SK-N-SH (cell line): Measurements from ENCODE around the gene SPP2. TPM values are rescaled to one million over a fixed set of nuclear protein-coding genes. Genes with fewer than 3 reads are reported as not detected.

Experiments
- CTCF ChIA-PET: fragments of 300-600, 350-600 bp; formaldehyde crosslinking; extraction: SDS; loops from one replicate; lab custom pipeline; 2021; lab: Yijun Ruan, JAX
- POLR2A ChIA-PET: fragments of 350-600 bp; sonication (Branson Sonifier 250); formaldehyde crosslinking; extraction: SDS; loops from one replicate; lab custom pipeline; 2020; ENCODE audit warnings: antibody characterized with exemption, inconsistent platforms; lab: Yijun Ruan, JAX
- DNase-seq: peaks from one replicate; pipeline ENCODE4 v3.0.0; 2012
- H2AFZ ChIP-seq: fragments of 200-600 bp; sonication (generic); 2 replicates; pipeline ENCODE4 v1.8.1; 2016; ENCODE audit warnings: antibody characterized with exemption, mild to moderate bottlenecking, low read depth
- H3F3A ChIP-seq: fragments of 200-600 bp; sonication (generic); replicated peaks from 2 replicates; pipeline ENCODE3; 2016; ENCODE audit warnings: antibody characterized with exemption, mild to moderate bottlenecking; ENCODE audit not compliant: insufficient read depth
- H3K27ac ChIP-seq, 2 experiments: fragments of 200-500 bp in 1 of 2; fragments of 200-600 bp in 1 of 2; sonication (Bioruptor generic) in 1 of 2; sonication (generic), shearing (Covaris generic) in 1 of 2; 2 replicates each; pipeline versions ENCODE4 v1.5.1 to v1.6.1; 2014 to 2016; ENCODE audit warnings: low read depth in 2 of 2, inconsistent platforms in 1 of 2, low read length in 1 of 2, mild to moderate bottlenecking in 1 of 2, mixed read lengths in 1 of 2
- H3K27me3 ChIP-seq: fragments of 200-600 bp; sonication (generic), shearing (Covaris generic); 2 replicates; pipeline ENCODE4 v1.6.1; 2016; ENCODE audit warnings: mixed run types; ENCODE audit not compliant: insufficient read depth
- H3K36me3 ChIP-seq, 2 experiments: fragments of 200-500 bp in 1 of 2; fragments of 200-600 bp in 1 of 2; sonication (Bioruptor generic) in 1 of 2; sonication (generic) in 1 of 2; replicated peaks in 1 of 2; 2 replicates each; pipeline versions ENCODE3 to v1.5.1; 2014 to 2016; ENCODE audit warnings: low read length in 1 of 2, mild to moderate bottlenecking in 1 of 2; ENCODE audit not compliant: insufficient read depth in 2 of 2, control insufficient read depth in 1 of 2
- H3K4me1 ChIP-seq, 2 experiments: fragments of 200-500 bp in 1 of 2; fragments of 200-600 bp in 1 of 2; sonication (Bioruptor generic) in 1 of 2; sonication (generic), shearing (Covaris generic) in 1 of 2; 2 replicates each; pipeline versions ENCODE4 v1.5.1 to v1.6.1; 2014 to 2016; ENCODE audit warnings: low read depth in 1 of 2, low read length in 1 of 2, mixed run types in 1 of 2; ENCODE audit not compliant: insufficient read depth in 2 of 2, control insufficient read depth in 1 of 2
- H3K4me2 ChIP-seq: fragments of 200-600 bp; sonication (generic), shearing (Covaris generic); 2 replicates; pipeline ENCODE4 v1.6.1; 2017; ENCODE audit warnings: mixed run types
- H3K4me3 ChIP-seq, 2 experiments: fragments of 200-500 bp in 1 of 2; fragments of 200-600 bp in 1 of 2; sonication (Bioruptor generic) in 1 of 2; sonication (generic), shearing (Covaris generic) in 1 of 2; 2 replicates each; pipeline versions ENCODE4 v1.5.1 to v1.8.1; 2014 to 2016; ENCODE audit warnings: low read depth in 2 of 2, inconsistent platforms in 1 of 2, low read length in 1 of 2, mild to moderate bottlenecking in 1 of 2, mixed read lengths in 1 of 2, moderate library complexity in 1 of 2
- H3K79me2 ChIP-seq: fragments of 200-600 bp; sonication (generic); 2 replicates; pipeline ENCODE4 v1.8.1; 2017; ENCODE audit warnings: mild to moderate bottlenecking; ENCODE audit not compliant: insufficient read depth
- H3K9ac ChIP-seq: fragments of 200-600 bp; sonication (generic); 2 replicates; pipeline ENCODE4 v1.6.1; 2017; ENCODE audit warnings: mixed run types
- H3K9me2 ChIP-seq: fragments of 200-600 bp; sonication (generic); 2 replicates; pipeline ENCODE4 v1.6.1; 2017; ENCODE audit warnings: mixed run types
- H3K9me3 ChIP-seq: fragments of 200-600 bp; sonication (generic); 2 replicates; pipeline ENCODE4 v1.6.1; 2017; ENCODE audit warnings: mixed run types, mild to moderate bottlenecking, moderate library complexity
- H4K20me1 ChIP-seq: fragments of 200-600 bp; sonication (generic); 2 replicates; pipeline ENCODE4 v1.6.1; 2017; ENCODE audit warnings: mild to moderate bottlenecking, mixed run types; ENCODE audit not compliant: insufficient read depth
- CHD2 ChIP-seq: fragments of 150-350 bp; IDR thresholded peaks from 2 replicates; pipeline ENCODE4 v1.6.1; 2018; ENCODE audit warnings: low read length; ENCODE audit not compliant: partially characterized antibody
- FOSL2 ChIP-seq: IDR thresholded peaks from 2 replicates; pipeline ENCODE4 v1.4.0; 2012; ENCODE audit warnings: low read depth, mild to moderate bottlenecking, moderate library complexity, borderline replicate concordance
- FOXJ3 ChIP-seq: sonication (generic); formaldehyde crosslinking; IDR thresholded peaks from 2 replicates; pipeline ENCODE4 v1.5.1; 2020; ENCODE audit warnings: mild to moderate bottlenecking, missing genetic modification reagents
- GABPA ChIP-seq: IDR thresholded peaks from 2 replicates; pipeline ENCODE4 v1.4.0; 2012; ENCODE audit warnings: low read depth, mild to moderate bottlenecking
- JUND ChIP-seq: IDR thresholded peaks from 2 replicates; pipeline ENCODE4 v1.4.0; 2012
- MEF2A ChIP-seq: IDR thresholded peaks from 2 replicates; pipeline ENCODE4 v1.4.0; 2012; ENCODE audit warnings: low read depth, borderline replicate concordance
- NFIC ChIP-seq: IDR thresholded peaks from 2 replicates; pipeline ENCODE4 v1.4.0; 2012; ENCODE audit warnings: borderline replicate concordance
- NRF1 ChIP-seq: IDR thresholded peaks from 2 replicates; pipeline ENCODE4 v1.6.1; 2012; ENCODE audit warnings: low read depth, mild to moderate bottlenecking, low read length
- PBX3 ChIP-seq: IDR thresholded peaks from 2 replicates; pipeline ENCODE4; 2012
- RCOR1 ChIP-seq: fragments of 150-350 bp; IDR thresholded peaks from 2 replicates; pipeline ENCODE4 v1.6.1; 2017; ENCODE audit warnings: antibody characterized with exemption, low read length
- REST ChIP-seq: IDR thresholded peaks from 2 replicates; pipeline ENCODE4 v1.6.1; 2012; ENCODE audit warnings: mild to moderate bottlenecking, low read depth, low read length, moderate library complexity
- RXRA ChIP-seq: IDR thresholded peaks from 2 replicates; pipeline ENCODE4 v1.4.0; 2012; ENCODE audit warnings: low read depth, mild to moderate bottlenecking, borderline replicate concordance
- TAF1 ChIP-seq: IDR thresholded peaks from 2 replicates; pipeline ENCODE4 v1.6.1; 2012; ENCODE audit warnings: low read depth, mild to moderate bottlenecking, low read length, moderate library complexity, borderline replicate concordance
- TCF12 ChIP-seq: IDR thresholded peaks from 2 replicates; pipeline ENCODE4 v1.4.0; 2012
- USF1 ChIP-seq: IDR thresholded peaks from 2 replicates; pipeline ENCODE4 v1.4.0; 2012; ENCODE audit warnings: low read depth, borderline replicate concordance
- USF2 ChIP-seq: fragments of 150-350 bp; IDR thresholded peaks from 2 replicates; pipeline ENCODE4 v1.6.1; 2017; ENCODE audit warnings: antibody characterized with exemption, low read length, low read depth, borderline replicate concordance
- YY1 ChIP-seq: IDR thresholded peaks from 2 replicates; pipeline ENCODE4 v1.4.0; 2012; ENCODE audit warnings: low read depth, mild to moderate bottlenecking
- WGBS: methylation state at CpG from one replicate; pipeline ENCODE4 v1.1.6; 2017; ENCODE audit warnings: low lambda C conversion rate; 5-methylcytosine and 5-hydroxymethylcytosine counted together
- polyA plus RNA-seq, 3 experiments: library from polyadenylated mRNA; depleted of rRNA; stranded (reverse); fragments of >200 nt; gene quantifications; 2 replicates each; pipeline ENCODE4 v1.2.3, GENCODE V29; 2012

The SPP2 gene
- polyA plus RNA-seq, 1 of the 3 experiments (the other 2 are of a cell fraction), result 0.30 TPM

- Histone ChIP-seq H2AFZ (no peak overlapping the region), H3K4me1 (no peaks in the 10 kb centered on the region), H3K9ac (no peak overlapping the region), H3K9me2 (no peaks in the 10 kb centered on the region), H3K79me2 (no peaks in the 10 kb centered on the region), H3K27ac (no peak overlapping the region), H3K27me3 (no peaks in the 10 kb centered on the region), H3K4me2 (no peak overlapping the region), H3K36me3 (no peaks in the 10 kb centered on the region), H3K9me3 (no peaks in the 10 kb centered on the region), H3F3A (no peaks in the 10 kb centered on the region), H4K20me1 (no peaks in the 10 kb centered on the region), H3K4me3 (no peak overlapping the region)
- 83% methylated on average over 6 of the region's 6 CpGs for WGBS
- ChIA-PET POLR2A (no interaction called here), CTCF (no interaction called here)
- DNase-seq, result no peak
- TF ChIP-seq FOSL2 (no peak), USF1 (no peak), TAF1 (no peak), CHD2 (no peak), REST (no peak), MEF2A (no peak)
- TF ChIP-seq, all 33 proteins: peak for 0
Observed at GRCh38 chr2:234098681-234099080, 48.2 kb downstream of the SPP2 start.

GRCh38 chr2:234099266-234099665, 48.8 kb downstream of the SPP2 start:
- H4K20me1 ChIP-seq, result no peaks in the 10 kb centered on the region
- 31% methylated on average over 4 of the region's 4 CpGs for WGBS
- H3K4me1 ChIP-seq, result no peaks in the 10 kb centered on the region
- no peaks in the 10 kb centered on the region for H3K9me2 ChIP-seq
- H3K4me2 ChIP-seq, result no peak overlapping the region
- H2AFZ ChIP-seq, result no peak overlapping the region
- ChIA-PET CTCF (interaction anchor here (0.6 kb wide), 1 partner anchor 66 kb away, joined by 4 read pairs; no protein-coding TSS in a partner anchor), POLR2A (no interaction called here)
- H3K27ac ChIP-seq, result no peak overlapping the region
- no peaks in the 10 kb centered on the region for H3K36me3 ChIP-seq
- TF ChIP-seq JUND (no peak), TCF12 (no peak), NRF1 (no peak), YY1 (no peak), RXRA (no peak), REST (no peak), USF2 (no peak), NFIC (no peak), PBX3 (no peak), FOXJ3 (CRISPR knock-in tag) (no peak), CHD2 (no peak), RCOR1 (no peak), GABPA (no peak)
- no peaks in the 10 kb centered on the region for H3K27me3 ChIP-seq
- H3K79me2 ChIP-seq, result no peaks in the 10 kb centered on the region
- no peaks in the 10 kb centered on the region for H3F3A ChIP-seq
- no peaks in the 10 kb centered on the region for H3K9me3 ChIP-seq
- no peak overlapping the region for H3K4me3 ChIP-seq
- H3K9ac ChIP-seq, result no peak overlapping the region
- DNase-seq, result no peak
